ENCODE data around the gene SOBP.

- TF ChIP-seq CTCF (IDR thresholded peaks at IDR 0.05): no peak
- TF ChIP-seq POLR2A (IDR thresholded peaks at IDR 0.05): no peak
- TF ChIP-seq EP300 (IDR thresholded peaks at IDR 0.05): no peak
Observed at GRCh38 chr6:107532706-107533105, 42.8 kb downstream of the SOBP start.

Data from upper lobe of left lung (tissue), 4 donors.